Activated CD4-positive, alpha-beta memory T cell treated with anti-CD3 and anti-CD28 coated beads for 36 hours (primary cell): Measurements from ENCODE around the gene IPMK. TPM values are rescaled to one million over a fixed set of nuclear protein-coding genes. Genes with fewer than 3 reads are reported as not detected.
A peak's percentile ranks its signal among the peaks of the same experiment; 100 is the strongest.
"Not testable (repeated sequence)": the region's sequence is repeated elsewhere in the genome, so short reads cannot be mapped to it uniquely, and the experiment has no call there.

ENCODE experiments used
- CTCF ChIA-PET: fragments of 350-600 bp; sonication (Branson Sonifier 250); formaldehyde crosslinking; loops from one replicate; lab custom pipeline; 2021; ENCODE audit warnings: antibody characterized with exemption, inconsistent platforms; lab: Charles Lee
- POLR2A ChIA-PET: fragments of 350-600 bp; sonication (Branson Sonifier 250); formaldehyde crosslinking; loops from one replicate; lab custom pipeline; 2021; ENCODE audit warnings: antibody characterized with exemption; lab: Charles Lee
- DNase-seq: peaks from one replicate; pipeline ENCODE4 v3.0.0-alpha.2; 2020
- H3K27ac Mint-ChIP-seq: one replicate; pipeline ENCODE4 v1.8.0; 2021; ENCODE audit warnings: mixed read lengths
- H3K27me3 Mint-ChIP-seq: one replicate; pipeline ENCODE4 v1.8.0; 2021; ENCODE audit warnings: mixed read lengths
- H3K36me3 Mint-ChIP-seq: one replicate; pipeline ENCODE4 v1.8.0; 2021; ENCODE audit warnings: mixed read lengths
- H3K4me1 Mint-ChIP-seq: one replicate; pipeline ENCODE4 v1.8.0; 2021; ENCODE audit warnings: low read depth, mixed read lengths
- H3K4me3 Mint-ChIP-seq: one replicate; pipeline ENCODE4 v1.8.0; 2021; ENCODE audit warnings: mild to moderate bottlenecking, mixed read lengths
- H3K9me3 Mint-ChIP-seq: one replicate; pipeline ENCODE4 v1.8.0; 2021; ENCODE audit warnings: mixed read lengths
- intact Hi-C: fragments of 100-400 bp; cut with micrococcal nuclease; formaldehyde crosslinking; loops from one replicate; pipeline ENCODE4 v1.15.1; 2023
- total RNA-seq, 2 experiments: library from RNA; stranded (reverse); gene quantifications; one replicate each; pipeline ENCODE4 v1.2.3, GENCODE V29; 2021

The IPMK gene
- total RNA-seq, 2 experiments from 2014 or later = 5.6 to 5.7 TPM

- peak overlapping the region; percentile 84 for H3K4me3 Mint-ChIP-seq
- intact Hi-C loops = loop anchor here (1.0 kb wide), 2 partner anchors 30 to 1613 kb away; no protein-coding TSS in a partner anchor
Measured at GRCh38 chr10:58266826-58267712, 625 bp downstream of the IPMK start.

GRCh38 chr10:58266003-58266825 is 1.5 kb downstream of the IPMK start:
- Mint-ChIP-seq H3K4me3 (peak overlapping the region; percentile 84), H3K4me1 (peaks cover 35% of the 10 kb centered on the region), H3K27me3 (no peaks in the 10 kb centered on the region), H3K36me3 (no peaks in the 10 kb centered on the region), H3K9me3 (no peaks in the 10 kb centered on the region), H3K27ac (peak overlapping the region; percentile 87)
- ChIA-PET CTCF (interaction anchor here (0.6 to 1.3 kb wide), 4 partner anchors 24 to 472 kb away, joined by 3 to 7 read pairs (median 4); no protein-coding TSS in a partner anchor), POLR2A (interaction anchor here (0.9 kb wide), 1 partner anchor 69 kb away, joined by 6 read pairs; the partner anchor contains the start of gene UBE2D1)
- peak; percentile 48 for DNase-seq
- intact Hi-C loops = loop anchor here (1.0 kb wide), 2 partner anchors 29 to 1614 kb away; no protein-coding TSS in a partner anchor

More at GRCh38 chr10:58266826-58267712, 625 bp downstream of the IPMK start:
- H3K27ac Mint-ChIP-seq = peak overlapping the region; percentile 87
- peaks cover 37% of the 10 kb centered on the region for H3K4me1 Mint-ChIP-seq
- peak; percentile 49 for DNase-seq
- H3K27me3 Mint-ChIP-seq = no peaks in the 10 kb centered on the region
- no peaks in the 10 kb centered on the region for H3K9me3 Mint-ChIP-seq
- H3K36me3 Mint-ChIP-seq = no peaks in the 10 kb centered on the region
- CTCF ChIA-PET = interaction anchor here (0.6 to 1.3 kb wide), 4 partner anchors 23 to 473 kb away, joined by 3 to 7 read pairs (median 4); no protein-coding TSS in a partner anchor
- POLR2A ChIA-PET = interaction anchor here (0.8 to 2.0 kb wide), 3 partner anchors 68 to 118 kb away, joined by 3 to 13 read pairs (median 6); partner anchors contain the start of genes TFAM and UBE2D1

DNA sequence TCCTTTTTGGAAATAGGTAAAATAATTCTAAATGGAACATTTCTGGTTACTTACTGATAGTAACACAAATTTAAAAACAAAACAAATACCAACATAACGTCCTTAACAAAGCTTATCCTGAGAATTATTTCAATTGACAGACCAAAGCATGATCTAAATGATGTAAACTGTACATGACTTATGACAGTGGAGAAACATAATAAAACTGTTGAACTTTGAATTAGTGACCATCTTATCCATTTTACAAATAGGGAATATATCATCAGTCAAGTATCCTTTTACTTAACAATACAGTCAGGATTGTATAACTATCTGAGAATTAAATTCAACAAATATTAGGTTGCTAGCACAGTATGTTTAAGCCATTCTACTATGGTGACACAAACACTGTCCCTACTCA is 2.4 kb downstream of the IPMK start:
- H3K4me3 Mint-ChIP-seq = peak overlapping the region; percentile 23
- no peak for DNase-seq
- ChIA-PET CTCF (no interaction called here), POLR2A (no interaction called here)
- no peaks in the 10 kb centered on the region for H3K27me3 Mint-ChIP-seq
- peaks cover 32% of the 10 kb centered on the region for H3K4me1 Mint-ChIP-seq
- no peaks in the 10 kb centered on the region for H3K36me3 Mint-ChIP-seq
- no peaks in the 10 kb centered on the region for H3K9me3 Mint-ChIP-seq
- intact Hi-C loops = no loop called here
- H3K27ac Mint-ChIP-seq = no peak overlapping the region

DNA sequence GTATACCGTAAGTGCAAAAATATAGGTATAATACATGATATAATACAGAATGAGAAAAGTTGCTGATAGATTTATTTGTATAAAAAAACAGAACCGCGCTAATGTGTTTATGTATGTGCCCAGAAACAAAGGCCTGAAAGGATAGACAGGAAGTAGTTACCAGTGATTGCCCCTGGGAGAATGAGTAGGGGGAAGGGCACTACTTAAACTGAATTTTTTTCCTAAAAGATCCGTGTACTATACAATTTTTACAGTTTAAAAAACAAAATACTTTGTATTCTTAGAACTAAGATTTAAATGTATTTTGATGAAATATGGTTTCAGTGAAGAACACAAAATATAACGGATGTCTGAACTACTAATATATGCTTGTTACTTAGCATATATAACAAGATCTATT is 2.9 kb downstream of the IPMK start:
- intact Hi-C loops = no loop called here
- H3K27ac Mint-ChIP-seq = no peak overlapping the region
- POLR2A ChIA-PET = no interaction called here
- H3K4me1 Mint-ChIP-seq = peaks cover 36% of the 10 kb centered on the region
- DNase-seq = no peak
- CTCF ChIA-PET = no interaction called here
- no peak overlapping the region for H3K4me3 Mint-ChIP-seq
- H3K36me3 Mint-ChIP-seq = no peaks in the 10 kb centered on the region
- H3K27me3 Mint-ChIP-seq = no peaks in the 10 kb centered on the region
- H3K9me3 Mint-ChIP-seq = no peaks in the 10 kb centered on the region

DNA sequence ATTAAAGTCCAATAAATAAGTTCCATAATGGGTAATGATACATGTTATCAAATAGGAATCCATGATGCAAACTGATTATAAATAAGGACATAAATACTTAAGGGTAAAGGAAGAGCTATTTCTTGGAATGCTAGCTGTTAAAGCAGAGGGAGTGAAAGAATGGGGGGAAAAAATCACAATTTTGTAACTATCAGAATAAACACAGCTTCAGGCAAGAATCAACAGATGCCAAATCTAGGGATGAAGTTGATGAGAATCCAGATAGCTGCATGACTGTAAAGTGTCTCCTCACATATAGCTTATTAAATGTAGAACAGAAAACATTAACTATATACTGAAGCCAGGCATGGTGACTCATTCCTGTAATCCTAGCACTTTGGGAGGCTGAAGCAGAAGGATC is 4.9 kb downstream of the IPMK start:
- Mint-ChIP-seq H3K4me3 (no peak overlapping the region), H3K27ac (no peak overlapping the region), H3K36me3 (peaks cover under 1% of the 10 kb centered on the region), H3K4me1 (peaks cover 36% of the 10 kb centered on the region), H3K27me3 (no peaks in the 10 kb centered on the region), H3K9me3 (no peaks in the 10 kb centered on the region)
- ChIA-PET POLR2A (no interaction called here), CTCF (interaction anchor here (1.8 kb wide), 1 partner anchor 28 kb away, joined by 5 read pairs; no protein-coding TSS in a partner anchor)
- intact Hi-C loops = no loop called here
- DNase-seq = no peak

DNA sequence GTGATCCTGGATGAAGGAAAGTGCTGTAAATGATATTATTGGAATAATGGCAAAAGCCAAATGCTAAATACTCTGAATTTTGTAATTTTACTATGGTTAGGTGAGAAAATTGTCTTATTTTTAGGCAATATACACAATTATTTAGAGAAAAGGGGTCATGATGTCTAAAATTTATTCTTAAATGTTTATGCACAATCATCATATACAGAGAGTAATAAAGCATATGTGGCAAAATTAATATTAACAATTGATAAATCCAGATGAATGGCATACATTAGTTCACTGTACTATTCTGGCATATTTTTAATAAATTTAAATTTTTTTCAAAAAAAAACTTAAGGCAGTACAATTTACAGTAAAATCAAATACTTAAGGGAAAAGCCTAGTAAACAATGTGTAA is 7.4 kb downstream of the IPMK start:
- ChIA-PET POLR2A (no interaction called here), CTCF (no interaction called here)
- no peak overlapping the region for H3K27ac Mint-ChIP-seq
- intact Hi-C loops = no loop called here
- H3K27me3 Mint-ChIP-seq = no peaks in the 10 kb centered on the region
- peaks cover 9% of the 10 kb centered on the region for H3K36me3 Mint-ChIP-seq
- no peak overlapping the region for H3K4me3 Mint-ChIP-seq
- H3K4me1 Mint-ChIP-seq = peaks cover 36% of the 10 kb centered on the region
- no peaks in the 10 kb centered on the region for H3K9me3 Mint-ChIP-seq
- DNase-seq = no peak

- no peak overlapping the region for H3K27ac Mint-ChIP-seq
- CTCF ChIA-PET = no interaction called here
- no peak for DNase-seq
- peaks cover 34% of the 10 kb centered on the region for H3K4me1 Mint-ChIP-seq
- POLR2A ChIA-PET = interaction anchor here (1.5 kb wide), 1 partner anchor 10 kb away, joined by 3 read pairs; the partner anchor contains the start of gene CISD1
- no peaks in the 10 kb centered on the region for H3K27me3 Mint-ChIP-seq
- peaks cover 9% of the 10 kb centered on the region for H3K36me3 Mint-ChIP-seq
- intact Hi-C loops = no loop called here
- peaks cover 1% of the 10 kb centered on the region for H3K9me3 Mint-ChIP-seq
- H3K4me3 Mint-ChIP-seq = no peak overlapping the region
Measured at GRCh38 chr10:58258977-58259692, 8.6 kb downstream of the IPMK start.

GRCh38 chr10:58256013-58256780 is 11.5 kb downstream of the IPMK start:
- DNase-seq, CTCF ChIA-PET, intact Hi-C loops, H3K27me3 Mint-ChIP-seq, POLR2A ChIA-PET, H3K27ac Mint-ChIP-seq, H3K4me3 Mint-ChIP-seq: not testable (repeated sequence)
- Mint-ChIP-seq H3K36me3 (peaks cover 20% of the 10 kb centered on the region), H3K9me3 (peaks cover 11% of the 10 kb centered on the region), H3K4me1 (peaks cover 29% of the 10 kb centered on the region)

GRCh38 chr10:58254644-58255043 is 13.1 kb downstream of the IPMK start:
- Mint-ChIP-seq H3K36me3 (peaks cover 20% of the 10 kb centered on the region), H3K4me1 (peaks cover 22% of the 10 kb centered on the region), H3K9me3 (peaks cover 11% of the 10 kb centered on the region), H3K27me3 (no peaks in the 10 kb centered on the region), H3K27ac (no peak overlapping the region), H3K4me3 (no peak overlapping the region)
- POLR2A ChIA-PET = no interaction called here
- intact Hi-C loops = no loop called here
- no peak for DNase-seq
- CTCF ChIA-PET = interaction anchor here (1.3 kb wide), 1 partner anchor 77 kb away, joined by 3 read pairs; no protein-coding TSS in a partner anchor

DNA sequence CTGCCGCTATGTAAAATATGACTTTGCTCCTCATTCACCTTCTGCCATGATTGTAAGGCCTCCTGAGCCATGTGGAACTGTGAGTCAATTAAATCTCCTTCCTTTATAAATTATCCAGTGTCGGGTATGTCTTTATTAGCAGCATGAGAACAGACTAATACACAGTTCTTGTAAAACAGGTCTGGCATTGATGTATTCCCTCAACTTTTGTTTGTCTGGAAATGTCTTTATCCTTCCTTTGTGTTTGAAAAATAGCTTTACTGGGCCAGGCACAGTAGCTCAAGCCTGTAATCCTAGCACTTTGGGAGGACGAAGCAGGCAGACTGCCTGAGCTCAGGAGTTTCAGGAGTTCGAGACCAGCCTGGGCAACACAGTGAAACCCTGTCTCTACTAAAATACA is 14.5 kb downstream of the IPMK start:
- H3K27ac Mint-ChIP-seq = no peak overlapping the region
- CTCF ChIA-PET = interaction anchor here (1.3 kb wide), 1 partner anchor 76 kb away, joined by 3 read pairs; no protein-coding TSS in a partner anchor
- H3K36me3 Mint-ChIP-seq = peaks cover 20% of the 10 kb centered on the region
- H3K4me3 Mint-ChIP-seq = no peak overlapping the region
- peaks cover 22% of the 10 kb centered on the region for H3K4me1 Mint-ChIP-seq
- DNase-seq = no peak
- no peaks in the 10 kb centered on the region for H3K27me3 Mint-ChIP-seq
- POLR2A ChIA-PET = no interaction called here
- intact Hi-C loops = no loop called here
- H3K9me3 Mint-ChIP-seq = peaks cover 15% of the 10 kb centered on the region

GRCh38 chr10:58244666-58245065 is 23.0 kb downstream of the IPMK start:
- H3K27ac Mint-ChIP-seq, H3K27me3 Mint-ChIP-seq, DNase-seq, CTCF ChIA-PET, POLR2A ChIA-PET, H3K4me3 Mint-ChIP-seq, intact Hi-C loops: not testable (repeated sequence)
- Mint-ChIP-seq H3K36me3 (peaks cover 13% of the 10 kb centered on the region), H3K4me1 (peaks cover 20% of the 10 kb centered on the region), H3K9me3 (peaks cover 25% of the 10 kb centered on the region)
